GM12891 (cell line): Measurements from ENCODE around the gene NEDD9.

ENCODE experiments used
- POLR2A ChIP-seq: IDR thresholded peaks from 2 replicates; pipeline ENCODE4 v1.6.1; 2011; ENCODE audit warnings: low read depth, low read length, control low read depth
- TAF1 ChIP-seq: IDR thresholded peaks from 2 replicates; pipeline ENCODE4 v1.6.1; 2011; ENCODE audit warnings: low read depth, low read length, control low read depth

- no peak for TF ChIP-seq POLR2A
- no peak for TF ChIP-seq TAF1
These were observed 23.1 kb upstream of the NEDD9 start for GRCh38 chr6:11255610-11256009.
